ENCODE results near the gene PPP1R10.
A peak's percentile ranks its signal among the peaks of the same experiment; 100 is the strongest.

PPP1R10 gene

DNA sequence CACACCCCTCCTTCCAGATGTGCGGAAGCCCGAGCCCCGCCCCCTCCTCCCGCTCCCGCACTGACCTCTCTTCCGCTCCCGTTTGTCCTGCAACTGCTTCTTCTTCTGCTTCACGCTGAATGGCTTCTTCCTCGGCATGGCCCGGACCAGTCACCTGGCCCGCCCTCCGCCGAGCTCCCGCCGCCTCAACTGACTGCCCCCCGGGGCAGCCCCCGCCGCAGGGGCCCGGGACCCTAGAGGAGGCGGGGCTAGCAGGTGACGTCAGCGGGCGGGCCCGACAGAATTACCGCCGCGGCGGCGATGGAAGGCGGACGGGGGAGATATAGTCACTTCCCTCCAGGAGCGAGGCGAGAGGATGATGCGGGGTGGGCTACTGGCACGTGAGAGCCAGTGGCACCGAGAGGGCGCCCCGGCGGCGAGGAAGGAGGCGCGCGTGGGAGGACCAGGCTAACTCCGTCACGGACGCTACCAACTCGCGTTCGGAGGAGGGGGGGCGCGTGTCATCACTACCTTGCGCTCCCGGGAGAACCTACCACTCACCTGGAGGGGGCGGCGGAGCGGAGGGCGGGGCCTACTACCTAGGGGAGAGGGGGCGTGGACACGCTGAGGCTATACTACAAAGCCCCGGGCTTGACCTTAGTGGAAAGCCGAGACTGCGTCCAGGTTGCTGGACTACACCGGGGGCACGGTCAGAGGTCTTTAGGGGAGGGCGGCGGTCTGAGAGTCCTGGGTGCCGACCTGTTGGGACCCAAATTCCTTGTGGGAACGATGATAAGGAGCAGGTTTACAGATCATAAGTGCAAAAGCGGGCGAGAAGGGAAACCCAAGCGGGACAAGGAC is 60.8 kb downstream of the PPP1R10 start, which contains the start of gene GNL1:
Gene GNL1, minus strand, starts transcription at position 424 of the 840 bp plus-strand sequence. Its CDS starts 286 bp downstream, at position 138.
- DNase-seq (ENCODE audit: low spot score) = peak; percentile 98

DNA sequence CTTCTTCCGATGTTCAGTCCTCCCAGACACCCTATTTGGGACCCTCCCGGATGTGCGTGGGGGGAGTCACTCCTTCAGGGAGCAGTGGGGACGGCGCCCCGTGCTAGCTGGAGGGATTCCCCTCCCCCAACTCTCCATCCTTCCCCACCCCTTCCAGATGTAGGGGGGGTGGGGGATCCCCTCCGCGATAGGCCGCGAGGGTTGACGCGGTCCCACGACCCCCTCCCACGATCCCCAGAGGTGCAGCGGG is 61.3 kb downstream of the PPP1R10 start:
- no peak for DNase-seq (ENCODE audit: low spot score)

DNA sequence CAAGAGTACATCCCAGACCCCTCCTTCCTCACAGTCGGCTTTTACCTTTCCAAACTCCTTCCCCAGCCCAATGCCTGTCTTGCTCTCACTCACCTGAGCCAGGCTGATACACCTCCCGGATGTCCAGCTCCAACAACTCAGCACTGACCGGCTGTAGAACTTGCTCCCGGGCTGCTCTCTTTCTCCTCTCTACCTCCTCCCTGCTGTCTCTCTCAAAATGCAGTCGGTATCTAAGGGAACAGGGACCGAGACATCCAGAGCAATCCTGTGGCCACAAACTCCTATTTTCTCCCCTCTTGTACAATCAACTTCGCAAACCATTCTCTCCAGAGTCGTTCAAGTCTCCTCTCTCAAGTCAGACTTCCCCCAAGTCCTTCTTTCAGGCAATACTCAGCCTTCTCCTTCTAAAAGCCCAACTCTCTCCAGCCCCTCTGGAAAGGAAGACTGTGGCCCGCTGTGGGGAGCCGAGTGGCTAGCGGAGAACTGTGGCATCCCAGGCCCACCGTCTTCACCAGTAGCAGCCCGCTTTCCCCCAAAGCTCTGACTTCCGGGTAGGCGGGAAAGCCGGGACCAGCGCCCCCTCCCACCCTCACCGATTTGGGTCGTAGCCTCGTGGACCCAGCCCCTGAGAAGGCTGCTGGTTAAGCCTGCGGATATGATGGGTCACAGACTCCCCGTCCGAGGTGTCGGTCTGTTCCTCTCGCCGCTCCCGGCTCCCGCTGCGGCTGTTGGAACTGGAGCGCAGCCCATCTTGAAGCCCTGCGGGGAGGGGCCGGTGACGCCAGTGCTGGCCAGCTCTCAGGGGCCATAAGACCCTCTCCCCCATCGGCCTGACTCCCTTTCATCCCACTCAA is 61.9 kb downstream of the PPP1R10 start:
- DNase-seq (ENCODE audit: low spot score) = no peak

DNA sequence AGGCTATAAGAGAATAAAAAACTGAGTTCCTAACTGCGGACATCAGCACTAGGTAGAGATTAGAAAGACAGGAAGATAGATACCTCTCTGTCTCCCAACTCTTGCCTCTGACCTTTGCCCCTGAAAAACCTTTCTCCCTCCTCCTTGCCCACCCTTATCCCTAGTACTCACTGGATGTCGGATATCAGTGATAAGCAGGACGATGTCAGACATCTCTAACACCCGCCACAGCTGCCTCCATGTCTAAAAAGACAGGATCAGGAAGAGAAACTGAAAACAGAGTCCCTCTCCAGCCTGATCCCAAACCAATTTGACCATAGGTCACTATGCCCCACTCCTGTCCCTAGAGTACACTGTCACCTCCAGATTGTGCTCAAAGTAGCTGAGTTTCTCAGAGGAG is 62.6 kb downstream of the PPP1R10 start:
- DNase-seq (ENCODE audit: low spot score) = no peak

Measured in CD4-positive, alpha-beta T cell treated with Interleukin-6 at 100 ng/mL for 8 hours (primary cell).